8988T (cell line): Measurements from ENCODE around the gene CAPN8.

ENCODE experiments used
- DNase-seq: peaks from one replicate; pipeline ENCODE4 v3.0.0; 2011

CAPN8 gene

GRCh38 chr1:223609977-223610376 lies 55.5 kb downstream of the CAPN8 start:
- no peak for DNase-seq

GRCh38 chr1:223609066-223609465 lies 56.4 kb downstream of the CAPN8 start:
- no peak for DNase-seq

- no peak for DNase-seq
These were observed 107.0 kb downstream of the CAPN8 start for GRCh38 chr1:223558512-223558911.

GRCh38 chr1:223557130-223557475 lies 108.4 kb downstream of the CAPN8 start:
- DNase-seq = no peak

- peak; percentile 51 for DNase-seq
These were observed 108.9 kb downstream of the CAPN8 start for GRCh38 chr1:223556414-223557129.

GRCh38 chr1:223553957-223554356 lies 111.5 kb downstream of the CAPN8 start:
- no peak for DNase-seq

- no peak for DNase-seq
These were observed 113.9 kb downstream of the CAPN8 start for GRCh38 chr1:223551610-223552009.

- DNase-seq = no peak
These were observed 115.8 kb downstream of the CAPN8 start for GRCh38 chr1:223549740-223550139.

- no peak for DNase-seq
These were observed 118.0 kb downstream of the CAPN8 start for GRCh38 chr1:223547316-223548114.

GRCh38 chr1:223545343-223545742 lies 120.2 kb downstream of the CAPN8 start:
- no peak for DNase-seq

- DNase-seq = no peak
These were observed 121.9 kb downstream of the CAPN8 start for GRCh38 chr1:223543560-223543959.

GRCh38 chr1:223542831-223543230 lies 122.7 kb downstream of the CAPN8 start:
- no peak for DNase-seq

- DNase-seq = no peak
These were observed 124.9 kb downstream of the CAPN8 start for GRCh38 chr1:223540485-223541106.

GRCh38 chr1:223539750-223540149 lies 125.8 kb downstream of the CAPN8 start:
- no peak for DNase-seq

- no peak for DNase-seq
These were observed 126.5 kb downstream of the CAPN8 start for GRCh38 chr1:223538981-223539380.

GRCh38 chr1:223535319-223535718 lies 130.2 kb downstream of the CAPN8 start:
- DNase-seq = no peak

- DNase-seq = no peak
These were observed 130.8 kb downstream of the CAPN8 start for GRCh38 chr1:223534677-223535076.

- no peak for DNase-seq
These were observed 131.8 kb downstream of the CAPN8 start for GRCh38 chr1:223533708-223534107.

- peak; percentile 45 for DNase-seq
These were observed 133.7 kb downstream of the CAPN8 start for GRCh38 chr1:223531742-223532341.

- DNase-seq = no peak
These were observed 139.5 kb downstream of the CAPN8 start for GRCh38 chr1:223525957-223526356.

GRCh38 chr1:223525546-223525945 lies 140.0 kb downstream of the CAPN8 start:
- DNase-seq = no peak

- no peak for DNase-seq
These were observed 140.5 kb downstream of the CAPN8 start for GRCh38 chr1:223524930-223525451.

- no peak for DNase-seq
These were observed 144.4 kb downstream of the CAPN8 start for GRCh38 chr1:223521150-223521549.
